Prostate gland (tissue), 2 donors: ENCODE data around the gene SETBP1.

Source experiments
- POLR2A ChIP-seq: fragments of 450-650 bp; IDR thresholded peaks from one replicate; pipeline ENCODE4 v1.6.1; 2016; ENCODE audit warnings: antibody characterized with exemption, mild to moderate bottlenecking
- POLR2AphosphoS5 ChIP-seq: sonication (generic); formaldehyde crosslinking; IDR thresholded peaks from one replicate; pipeline ENCODE4 v1.6.1; 2017; ENCODE audit warnings: antibody characterized with exemption
- TF ChIP-seq, protein P1 (sequence below), 4 experiments: fragments of 200-600 bp in 2 of 4; fragments of 450-650 bp in 2 of 4; sonication (generic) in 2 of 4; IDR thresholded peaks; 1 replicate in 3 of 4; 2 replicates in 1 of 4; pipeline ENCODE4 v1.5.1; 2016 to 2019; ENCODE audit warnings: antibody characterized with exemption in 4 of 4, mild to moderate bottlenecking in 2 of 4, moderate library complexity in 2 of 4

DNA sequence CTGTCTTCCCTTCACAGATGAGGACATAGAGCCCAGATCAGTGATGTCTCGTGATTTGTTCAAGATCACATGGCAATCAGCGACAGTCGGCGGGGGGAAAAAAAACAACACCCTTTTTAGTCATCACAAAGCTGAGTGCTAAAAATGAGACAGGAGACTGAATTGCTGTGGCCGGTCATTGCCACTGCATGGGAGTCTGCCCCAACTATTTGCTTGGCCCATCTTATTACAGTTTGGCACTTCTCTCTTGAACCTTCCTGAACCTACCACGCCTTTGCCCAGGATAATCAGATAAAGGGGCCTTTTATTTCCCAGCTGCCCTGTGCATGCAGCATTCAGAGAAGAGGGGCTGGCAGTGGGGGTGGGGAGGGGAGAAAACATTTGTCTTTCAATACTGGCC is 42.7 kb downstream of the SETBP1 start:
- no peak for TF ChIP-seq POLR2A
- TF ChIP-seq, protein P1, sequence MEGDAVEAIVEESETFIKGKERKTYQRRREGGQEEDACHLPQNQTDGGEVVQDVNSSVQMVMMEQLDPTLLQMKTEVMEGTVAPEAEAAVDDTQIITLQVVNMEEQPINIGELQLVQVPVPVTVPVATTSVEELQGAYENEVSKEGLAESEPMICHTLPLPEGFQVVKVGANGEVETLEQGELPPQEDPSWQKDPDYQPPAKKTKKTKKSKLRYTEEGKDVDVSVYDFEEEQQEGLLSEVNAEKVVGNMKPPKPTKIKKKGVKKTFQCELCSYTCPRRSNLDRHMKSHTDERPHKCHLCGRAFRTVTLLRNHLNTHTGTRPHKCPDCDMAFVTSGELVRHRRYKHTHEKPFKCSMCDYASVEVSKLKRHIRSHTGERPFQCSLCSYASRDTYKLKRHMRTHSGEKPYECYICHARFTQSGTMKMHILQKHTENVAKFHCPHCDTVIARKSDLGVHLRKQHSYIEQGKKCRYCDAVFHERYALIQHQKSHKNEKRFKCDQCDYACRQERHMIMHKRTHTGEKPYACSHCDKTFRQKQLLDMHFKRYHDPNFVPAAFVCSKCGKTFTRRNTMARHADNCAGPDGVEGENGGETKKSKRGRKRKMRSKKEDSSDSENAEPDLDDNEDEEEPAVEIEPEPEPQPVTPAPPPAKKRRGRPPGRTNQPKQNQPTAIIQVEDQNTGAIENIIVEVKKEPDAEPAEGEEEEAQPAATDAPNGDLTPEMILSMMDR (IDR thresholded peaks at IDR 0.05), result no peak
- TF ChIP-seq POLR2AphosphoS5, result no peak
